ENCODE data around the gene SLC12A6.

- no peak for TF ChIP-seq POLR2AphosphoS5 (IDR thresholded peaks at IDR 0.05)
- TF ChIP-seq MXI1 (conservative IDR thresholded peaks at IDR 0.05; ENCODE audit: poor library complexity, severe bottlenecking): no peak
Observed at GRCh38 chr15:34324933-34325332, 12.6 kb downstream of the SLC12A6 start.

All from neural cell (in vitro differentiated cells).